HG02970 (cell line): ENCODE measurements around the gene ZNF585A.

Source experiments
- ATAC-seq: cut with Tn5 transposase; IDR thresholded peaks from one replicate; pipeline ENCODE4 v1.9.1; 2021; ENCODE audit warnings: mild to moderate bottlenecking, moderate library complexity, moderate number of reproducible peaks; ENCODE audit not compliant: unreplicated experiment, low FRiP score

ZNF585A gene

DNA sequence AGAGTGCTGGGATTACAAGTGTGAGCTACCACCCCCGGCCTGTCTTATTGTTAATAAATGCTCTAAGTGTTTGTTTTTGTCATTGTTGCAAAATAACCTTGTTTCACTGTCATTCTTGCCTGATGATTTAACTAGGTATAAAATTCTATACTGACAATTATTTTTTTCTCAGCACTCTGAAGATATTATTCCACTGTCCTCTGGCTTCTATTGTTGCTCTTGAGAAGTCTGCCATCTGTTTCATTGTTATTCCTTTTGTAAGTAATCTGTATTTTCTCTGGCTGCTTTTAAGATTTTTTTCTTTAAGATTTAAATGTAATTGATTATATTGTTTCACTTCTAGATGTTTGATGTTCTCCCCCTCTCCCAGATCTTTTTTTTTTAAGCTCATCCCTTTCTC is 76.6 kb downstream of the ZNF585A start:
- no peak for ATAC-seq
